ENCODE measurements around the gene CSTA.
"Not testable (repeated sequence)": the region's sequence is repeated elsewhere in the genome, so short reads cannot be mapped to it uniquely, and the experiment has no call there.

CSTA gene

GRCh38 chr3:122322095-122323075 is 2.7 kb upstream of the CSTA start:
- peak; percentile 18 to 25 for DNase-seq

GRCh38 chr3:122325769-122326168 is 721 bp downstream of the CSTA start:
- no peak for DNase-seq

DNA sequence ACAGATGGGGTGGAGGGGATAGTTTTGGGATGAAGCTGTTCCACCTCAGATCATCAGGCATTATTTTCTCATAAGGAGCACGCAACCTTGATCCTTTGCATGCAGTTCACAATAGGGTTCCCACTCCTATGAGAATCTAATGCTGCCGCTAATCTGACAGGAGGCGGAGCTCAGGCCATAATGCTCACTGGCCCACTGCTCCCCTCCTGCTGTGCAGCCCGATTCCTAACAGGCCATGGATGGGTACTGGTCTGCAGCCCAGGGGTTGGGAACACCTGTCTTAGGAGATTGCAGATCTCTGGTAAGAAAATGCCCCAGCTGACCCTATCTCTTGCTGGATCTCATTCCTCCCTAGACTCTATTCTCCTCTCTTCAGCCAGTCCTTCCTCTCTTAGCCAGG is 6.8 kb downstream of the CSTA start:
- DNase-seq, result no peak

DNA sequence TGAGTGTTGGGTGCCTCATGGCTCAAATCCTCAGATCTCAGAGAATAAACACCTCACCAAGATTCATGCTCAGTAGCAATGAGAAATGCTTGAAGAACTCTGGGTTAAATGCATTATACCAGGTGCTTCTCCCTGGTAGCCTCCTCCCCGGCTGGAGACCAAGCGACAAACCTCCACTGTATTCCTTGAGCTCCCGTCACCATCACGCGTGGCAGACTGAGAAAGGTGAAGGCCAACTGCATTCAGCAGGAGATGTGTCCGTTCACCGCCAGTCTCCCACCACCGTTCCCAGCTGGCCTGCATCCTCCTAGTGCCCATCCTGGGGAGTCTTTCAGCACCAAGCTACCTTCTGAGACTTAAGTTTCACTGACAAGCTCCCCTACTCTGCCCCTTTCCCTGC is 7.5 kb downstream of the CSTA start:
- DNase-seq, result no peak

DNA sequence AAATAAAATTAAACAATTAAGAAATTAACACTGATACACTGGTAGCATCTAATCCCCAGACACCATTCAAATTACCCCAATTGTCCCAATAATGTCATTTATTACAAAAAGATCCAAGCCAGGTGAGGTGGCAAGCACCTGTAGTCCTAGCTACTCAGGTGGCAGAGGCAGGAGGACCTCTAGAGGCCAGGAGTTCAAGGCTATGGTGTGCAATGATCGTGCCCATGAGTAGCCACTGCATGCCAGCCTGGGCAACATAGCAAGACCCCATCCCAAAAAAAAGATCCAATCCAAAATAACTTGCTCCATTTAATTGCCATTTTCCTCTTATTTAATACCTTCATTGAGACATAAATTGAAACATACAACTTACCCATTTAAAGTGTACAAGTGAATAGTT is 17.8 kb downstream of the CSTA start:
- DNase-seq, result no peak

GRCh38 chr3:122343654-122344053 is 18.6 kb downstream of the CSTA start:
- no peak for DNase-seq

DNA sequence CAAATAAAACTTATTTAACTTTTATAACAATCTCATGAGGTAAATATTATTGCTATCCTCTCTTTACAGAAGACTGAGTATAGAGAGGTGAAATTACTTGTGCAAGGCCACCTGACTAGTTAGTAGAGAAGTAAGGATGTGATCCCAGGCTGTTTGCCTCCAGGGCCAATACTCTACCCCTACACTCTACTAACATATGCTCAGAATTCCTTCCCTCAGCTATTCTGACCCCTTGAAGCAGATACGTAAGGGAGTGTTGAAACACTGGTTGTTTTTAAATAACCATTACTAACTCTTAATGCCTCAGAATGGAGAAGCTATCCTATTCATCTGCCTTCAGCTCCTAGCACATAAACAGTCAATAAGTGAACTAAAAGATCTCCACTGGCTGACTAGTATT is 24.1 kb downstream of the CSTA start:
- DNase-seq, result no peak

- no peak for DNase-seq
These were observed 25.9 kb downstream of the CSTA start for GRCh38 chr3:122350814-122351418.

- DNase-seq, result no peak
These were observed 26.6 kb downstream of the CSTA start for GRCh38 chr3:122351612-122352011.

GRCh38 chr3:122353215-122353614 is 28.2 kb downstream of the CSTA start:
- DNase-seq, result no peak

DNA sequence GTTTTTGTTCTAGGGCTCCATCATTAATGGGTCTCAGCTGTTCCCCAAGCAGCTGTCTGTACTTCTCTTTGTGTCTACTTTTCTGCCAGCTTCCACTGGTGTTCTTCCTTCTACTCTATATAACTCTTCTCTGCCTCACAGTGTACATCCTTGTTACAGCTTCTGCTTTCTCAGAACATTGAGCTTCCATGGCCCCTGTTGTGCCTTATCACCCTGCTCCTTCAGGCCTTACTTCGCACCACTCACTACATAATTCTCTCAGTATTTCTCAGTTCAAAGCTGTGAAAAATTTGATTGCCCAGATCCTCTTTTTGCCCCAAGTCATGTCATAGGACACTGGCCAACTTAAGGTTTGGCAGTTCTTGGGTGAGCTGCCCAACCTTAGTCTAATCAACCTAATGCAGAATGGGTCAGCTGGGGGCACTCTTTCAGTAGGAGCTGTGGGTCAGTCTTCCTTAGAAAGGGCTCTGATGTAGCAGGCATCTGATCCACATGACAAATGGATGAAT is 28.9 kb downstream of the CSTA start:
- DNase-seq, result peak; percentile 43 to 64

- DNase-seq, result no peak
These were observed 30.6 kb downstream of the CSTA start for GRCh38 chr3:122355612-122356011.

GRCh38 chr3:122356402-122356801 is 31.4 kb downstream of the CSTA start:
- DNase-seq, result peak; percentile 39 to 49

- no peak for DNase-seq
These were observed 33.0 kb downstream of the CSTA start for GRCh38 chr3:122357828-122358702.

- no peak for DNase-seq
These were observed 33.6 kb downstream of the CSTA start for GRCh38 chr3:122358703-122359032.

DNA sequence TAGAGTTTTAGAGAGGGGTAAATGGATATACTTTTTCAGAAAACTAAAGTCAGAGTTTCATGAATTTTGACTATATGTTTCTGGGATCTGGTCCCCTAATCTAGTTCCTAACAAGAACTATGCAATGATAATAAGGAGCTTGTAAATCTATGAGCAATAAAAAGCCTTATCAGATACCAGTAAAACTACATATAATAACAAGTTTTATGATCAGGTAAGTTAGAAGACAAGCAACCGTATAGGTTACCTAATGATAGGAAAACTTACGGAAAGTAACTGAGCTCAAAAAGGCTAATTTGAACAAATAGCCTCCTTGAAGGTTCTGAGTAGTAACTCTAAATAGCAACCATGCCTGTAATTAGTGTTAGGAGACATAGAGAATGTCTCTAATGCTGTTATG is 37.0 kb downstream of the CSTA start:
- no peak for DNase-seq

DNA sequence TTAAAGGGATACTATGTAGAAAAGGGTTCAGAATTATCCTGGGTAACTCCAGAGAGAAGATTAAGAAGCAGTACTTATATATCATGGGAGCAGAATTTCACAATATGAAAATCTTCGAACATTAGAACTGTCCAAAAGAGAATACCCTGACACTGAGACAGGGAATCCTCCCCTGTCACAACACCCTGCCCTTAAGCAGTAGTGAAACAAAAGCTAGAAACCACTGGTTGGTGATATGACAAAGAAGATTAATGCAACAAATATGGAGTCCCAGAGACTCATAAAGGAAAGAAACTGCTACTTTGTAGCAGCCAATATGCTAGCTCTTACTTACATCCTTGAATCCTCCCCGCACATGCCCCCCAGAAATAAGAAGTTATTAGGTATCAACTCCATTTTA is 39.4 kb downstream of the CSTA start:
- no peak for DNase-seq

DNA sequence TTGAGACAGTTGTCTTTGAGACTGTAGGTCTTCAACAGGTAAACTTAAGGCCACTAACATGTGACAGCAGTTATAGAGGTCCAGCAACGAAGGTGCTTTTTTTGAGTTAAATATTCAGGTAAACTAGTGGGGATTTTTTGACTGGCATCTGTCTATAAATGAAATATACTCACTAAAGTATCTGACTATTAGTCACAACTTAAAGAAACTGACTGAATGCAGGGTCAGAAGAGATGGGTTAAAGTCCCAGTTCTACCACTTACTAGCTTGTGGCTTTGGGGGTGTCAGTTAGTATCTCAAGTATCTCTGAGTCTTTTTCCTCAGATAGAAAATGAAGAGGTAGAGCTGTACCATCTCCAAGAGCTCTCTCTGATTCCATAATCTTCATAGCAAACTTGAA is 40.0 kb downstream of the CSTA start:
- no peak for DNase-seq

DNA sequence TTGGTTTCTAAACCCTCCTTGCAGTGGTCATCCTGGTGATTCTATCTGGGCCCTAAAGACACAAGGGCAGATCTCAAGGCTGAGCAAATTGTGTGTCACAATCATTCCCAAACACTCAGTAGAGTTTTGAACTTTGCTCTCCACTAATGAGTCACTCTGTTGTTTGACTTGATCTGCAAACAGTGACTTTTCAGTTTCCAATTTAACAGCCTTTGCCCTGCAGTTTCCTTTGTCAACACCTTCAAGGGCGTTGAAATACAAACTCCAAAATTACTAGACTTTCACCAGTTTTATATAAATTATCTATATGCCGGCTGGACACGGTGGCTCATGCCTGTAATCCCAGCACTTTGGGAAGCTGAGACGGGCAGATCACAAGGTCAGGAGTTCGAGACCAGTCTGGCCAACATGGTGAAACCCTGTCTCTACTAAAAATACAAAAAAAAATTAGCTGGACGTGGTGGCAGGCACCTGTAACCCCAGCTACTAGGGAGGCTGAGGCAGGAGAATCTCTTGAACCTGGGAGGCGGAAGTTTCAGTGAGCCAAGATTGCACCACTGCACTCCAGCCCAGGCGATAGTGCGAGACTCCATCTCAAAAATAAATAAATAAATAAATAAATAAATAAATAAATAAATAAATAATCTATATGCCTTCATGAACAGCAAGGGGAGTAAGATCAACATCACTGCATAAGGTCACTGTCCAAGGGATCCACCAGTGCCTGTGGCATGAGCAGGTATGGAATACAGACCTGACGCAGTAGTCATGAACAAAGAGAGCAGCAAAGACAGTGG is 40.7 kb downstream of the CSTA start:
- DNase-seq, result not testable (repeated sequence)

DNA sequence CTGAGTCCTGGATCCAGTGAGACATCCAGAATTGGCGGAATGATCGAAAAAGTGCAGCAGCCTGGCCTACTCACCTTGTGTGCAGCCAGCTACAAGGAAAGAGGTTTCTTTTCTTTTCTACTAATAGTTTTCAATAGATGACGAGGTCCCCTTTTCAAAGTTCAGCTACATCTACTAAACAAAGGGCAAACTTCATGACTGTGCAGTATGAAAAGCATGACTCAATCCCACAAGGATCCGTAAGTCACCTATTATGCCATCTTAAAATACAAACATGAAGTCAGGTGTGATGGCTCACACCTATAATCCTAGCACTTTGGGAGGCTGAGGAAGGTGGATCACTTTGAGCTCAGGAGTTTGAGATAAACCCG is 41.3 kb downstream of the CSTA start:
- no peak for DNase-seq

GRCh38 chr3:122374034-122374433 is 49.0 kb downstream of the CSTA start:
- DNase-seq, result no peak

DNA sequence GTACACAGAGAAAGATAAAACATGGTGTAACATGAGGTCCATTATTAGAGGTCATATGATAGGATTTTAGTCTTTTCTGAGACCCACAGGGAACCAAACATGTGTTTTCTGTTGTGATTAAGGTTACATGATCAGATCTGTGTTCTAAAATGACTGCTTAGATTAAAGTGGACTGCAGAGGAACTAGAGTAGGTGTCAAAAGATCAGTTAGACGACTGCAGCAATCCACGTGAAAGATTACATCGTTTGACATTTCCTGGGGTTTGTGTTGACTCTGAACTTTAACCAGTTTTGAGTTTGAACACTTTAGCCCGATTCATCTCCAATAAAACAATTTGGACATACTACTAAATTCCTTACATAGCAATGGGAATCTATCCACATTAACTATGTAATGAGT is 52.9 kb downstream of the CSTA start:
- no peak for DNase-seq

Measured in AML-193 (cell line).